ENCODE results near the gene KDM4C.

The KDM4C gene

GRCh38 chr9:7147121-7148090 is 389.6 kb downstream of the KDM4C start:
- peak in 1 of 2 experiments; percentile 15 for DNase-seq

GRCh38 chr9:7148243-7148765 is 390.5 kb downstream of the KDM4C start:
- DNase-seq = no peak

DNA sequence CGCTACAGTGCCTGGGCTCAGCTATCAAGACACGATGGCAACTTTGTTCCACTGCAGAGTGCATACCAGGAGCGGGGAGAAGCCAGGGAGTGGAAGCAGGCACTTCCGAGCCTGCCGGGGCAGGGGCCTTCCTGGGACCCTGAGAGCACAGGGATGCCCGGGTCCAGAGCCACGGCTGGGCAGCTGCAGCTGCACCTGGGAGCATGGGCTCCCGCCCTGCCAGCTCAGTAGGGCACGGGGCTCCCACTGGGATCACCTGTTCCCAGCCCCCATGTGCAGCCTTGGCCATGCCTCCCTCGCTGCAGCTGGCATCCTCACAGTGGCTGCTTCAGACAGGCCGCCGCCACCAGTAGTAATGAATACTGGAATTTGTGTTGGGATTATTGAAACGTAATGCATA is 391.5 kb downstream of the KDM4C start:
- DNase-seq = no peak

GRCh38 chr9:7150153-7150890 is 392.5 kb downstream of the KDM4C start:
- no peak for DNase-seq

- peak in 1 of 2 experiments; percentile 6 for DNase-seq
These were observed 395.4 kb downstream of the KDM4C start for GRCh38 chr9:7153134-7153533.

- no peak for DNase-seq
These were observed 395.8 kb downstream of the KDM4C start for GRCh38 chr9:7153566-7153965.

DNA sequence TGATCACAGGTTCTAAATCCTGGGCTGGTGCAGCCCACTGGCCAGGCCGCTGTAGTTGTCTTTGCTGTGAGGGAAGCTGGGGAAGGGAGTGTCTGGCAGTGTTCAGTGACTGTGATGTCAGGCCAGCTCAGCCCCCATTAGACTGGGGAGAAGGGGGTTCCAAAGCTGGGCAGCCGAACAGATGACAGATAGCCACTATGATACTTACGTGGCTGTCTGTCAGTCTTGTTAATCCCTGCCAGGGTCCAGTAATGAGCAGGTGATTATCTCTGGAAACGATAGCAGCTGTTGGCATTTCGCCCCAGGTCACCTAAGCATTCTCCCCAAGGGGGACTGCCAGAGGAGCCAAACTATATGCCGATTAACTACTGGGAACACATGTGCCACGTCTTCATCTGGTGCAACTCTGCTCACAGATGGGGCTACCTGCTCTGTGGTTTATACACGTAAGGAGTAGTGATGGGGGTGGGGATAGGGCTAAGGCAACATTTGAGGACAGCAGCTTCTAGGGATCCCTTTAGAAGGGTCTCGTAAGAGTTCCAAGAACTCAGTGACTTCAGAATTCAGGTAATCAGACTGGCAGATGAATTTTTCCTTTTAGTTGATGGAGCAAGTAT is 396.3 kb downstream of the KDM4C start:
- DNase-seq = peak; percentile 65 to 86

DNA sequence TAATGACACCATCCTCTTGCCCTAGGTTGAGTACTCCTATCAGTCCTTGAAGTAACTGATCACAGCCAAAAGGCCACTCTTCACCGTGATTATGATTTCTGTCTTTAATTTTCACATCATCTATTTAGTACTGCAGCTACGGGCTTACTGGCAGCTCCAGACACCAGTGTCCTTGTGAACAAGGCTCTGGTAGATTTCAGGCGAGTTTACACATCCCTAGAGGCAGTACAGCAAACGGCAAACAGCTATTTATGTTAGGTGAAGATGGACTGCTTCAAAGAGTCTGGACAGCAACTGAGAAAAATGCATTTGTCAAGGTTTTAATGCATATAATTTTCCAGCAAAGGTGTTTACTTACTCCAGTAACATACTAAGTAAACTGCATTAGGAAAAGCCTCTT is 396.9 kb downstream of the KDM4C start:
- DNase-seq = no peak

DNA sequence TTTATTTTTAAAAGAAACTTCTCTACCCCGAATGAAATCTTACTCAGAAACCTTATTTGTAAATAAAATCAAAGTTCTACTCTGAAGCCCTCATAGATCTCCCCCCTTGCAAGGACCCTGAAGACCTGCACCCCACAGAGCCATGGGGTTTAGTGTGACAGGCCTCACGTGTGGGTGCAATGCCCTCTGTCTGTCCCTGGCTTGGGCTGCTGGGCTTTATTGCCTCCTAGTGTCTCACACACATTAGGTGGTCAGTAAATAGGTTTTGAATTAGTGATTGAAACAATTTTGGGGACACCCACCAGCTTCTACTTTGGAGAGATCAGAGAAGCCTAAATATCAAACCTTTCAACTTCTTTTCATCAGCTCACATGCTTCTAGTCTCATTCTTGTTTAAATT is 403.7 kb downstream of the KDM4C start:
- DNase-seq = no peak

DNA sequence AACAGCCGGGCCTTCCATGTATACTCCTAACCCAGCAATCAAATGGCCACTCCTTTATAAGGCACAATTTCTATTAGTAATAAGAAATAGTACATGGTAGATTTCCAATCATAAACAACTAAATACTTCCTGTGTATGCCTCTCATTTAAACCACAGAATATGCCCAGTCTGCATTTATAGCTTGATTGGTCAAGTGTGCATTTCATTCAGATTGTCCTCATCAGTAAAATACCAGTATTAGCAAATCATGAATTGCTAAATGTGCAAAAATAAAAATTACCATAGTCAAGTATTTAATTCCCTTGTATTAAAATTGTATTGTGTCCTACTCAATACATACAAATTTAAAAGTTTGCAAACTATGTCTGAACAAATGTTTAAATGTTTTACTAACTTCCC is 406.2 kb downstream of the KDM4C start:
- no peak for DNase-seq

DNA sequence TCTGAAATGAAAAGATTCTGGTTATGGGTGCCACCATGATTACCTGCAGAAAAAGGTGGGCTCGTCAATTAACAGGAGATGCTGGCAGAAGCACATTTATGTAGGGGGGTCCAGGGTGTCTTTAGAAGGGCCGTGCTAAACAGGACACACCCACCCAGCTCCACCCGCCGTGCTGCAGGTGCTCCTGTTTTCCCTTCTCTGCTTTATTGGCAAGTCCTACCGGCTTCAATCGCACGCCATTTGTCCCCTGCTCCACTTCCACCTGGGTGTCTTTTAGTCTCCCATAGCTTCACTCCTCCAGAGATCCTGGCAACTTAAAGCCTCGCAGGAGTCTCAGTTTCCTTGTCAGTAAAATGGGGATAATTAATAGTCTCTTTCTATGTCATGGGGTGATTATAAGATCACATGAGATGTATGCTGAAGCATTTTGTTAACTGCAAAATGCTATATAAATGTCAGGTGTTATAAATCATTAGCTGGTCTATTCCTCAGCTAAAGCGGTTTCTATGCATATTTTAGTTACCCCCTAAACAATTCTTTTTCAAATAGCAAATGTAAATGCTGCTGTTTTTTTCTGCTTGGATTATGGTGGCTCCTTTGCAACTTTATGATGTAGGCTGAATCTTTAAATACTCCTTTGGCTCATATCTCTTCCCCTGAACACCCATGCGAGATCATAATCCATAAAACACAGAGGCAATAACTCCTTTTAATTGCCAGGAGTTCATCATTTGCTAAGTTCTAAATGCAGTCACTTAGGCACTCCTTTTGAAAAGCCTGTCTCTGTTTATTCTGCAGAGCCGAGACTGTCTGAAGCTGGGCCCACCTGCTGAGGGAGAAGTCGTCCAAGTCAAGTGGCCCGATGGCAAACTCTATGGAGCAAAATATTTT is 406.9 kb downstream of the KDM4C start:
- no peak for DNase-seq

GRCh38 chr9:7165331-7165975 is 407.7 kb downstream of the KDM4C start:
- no peak for DNase-seq

DNA sequence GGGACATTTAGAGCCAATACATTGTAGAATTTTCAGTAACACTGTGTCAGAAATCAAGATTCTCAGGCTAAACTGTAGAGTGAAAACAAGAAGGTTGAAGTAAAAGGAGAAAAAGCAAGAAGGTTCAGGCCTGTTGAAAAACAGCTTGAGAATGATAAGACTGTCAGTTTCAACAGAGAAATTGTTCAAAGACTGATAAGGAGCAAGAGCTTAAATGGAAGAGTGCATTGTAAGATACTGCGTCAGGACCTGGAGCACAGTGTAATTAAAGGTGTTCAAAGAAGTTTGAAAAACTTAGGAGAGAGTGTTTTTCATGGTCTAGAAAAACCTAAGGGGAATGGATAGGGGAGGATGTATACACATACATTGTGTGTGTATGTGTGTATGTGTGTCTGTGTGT is 408.3 kb downstream of the KDM4C start:
- no peak for DNase-seq

DNA sequence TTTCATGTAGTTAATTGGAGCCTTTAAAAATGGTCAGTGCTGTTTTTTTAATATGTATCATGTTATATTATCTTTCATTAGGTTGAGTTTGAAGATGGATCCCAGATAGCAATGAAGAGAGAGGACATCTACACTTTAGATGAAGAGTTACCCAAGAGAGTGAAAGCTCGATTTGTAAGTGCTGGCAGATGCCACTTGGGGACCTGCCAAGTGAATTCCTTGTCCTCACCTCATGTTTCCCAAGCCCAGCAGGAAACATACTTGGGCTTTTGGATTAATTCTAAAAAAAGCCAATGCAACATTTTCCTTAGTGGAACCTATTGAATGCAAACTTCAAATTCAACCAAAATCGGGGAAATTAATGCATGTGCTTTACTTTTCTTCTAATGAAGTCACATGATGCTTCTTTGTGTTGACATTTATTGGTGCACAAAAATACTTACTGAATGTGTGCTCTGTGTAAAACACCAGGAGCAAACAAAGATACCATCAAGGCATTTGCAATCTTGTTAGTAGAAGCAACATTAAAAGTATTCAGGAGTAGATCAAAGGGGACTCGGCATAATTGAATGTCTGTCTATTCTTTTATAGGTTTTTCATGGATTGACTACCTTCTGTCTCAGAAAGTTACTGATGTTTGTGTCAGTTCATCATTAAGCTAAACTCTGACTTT is 412.1 kb downstream of the KDM4C start:
- peak in 1 of 2 experiments; percentile 26 for DNase-seq

DNA sequence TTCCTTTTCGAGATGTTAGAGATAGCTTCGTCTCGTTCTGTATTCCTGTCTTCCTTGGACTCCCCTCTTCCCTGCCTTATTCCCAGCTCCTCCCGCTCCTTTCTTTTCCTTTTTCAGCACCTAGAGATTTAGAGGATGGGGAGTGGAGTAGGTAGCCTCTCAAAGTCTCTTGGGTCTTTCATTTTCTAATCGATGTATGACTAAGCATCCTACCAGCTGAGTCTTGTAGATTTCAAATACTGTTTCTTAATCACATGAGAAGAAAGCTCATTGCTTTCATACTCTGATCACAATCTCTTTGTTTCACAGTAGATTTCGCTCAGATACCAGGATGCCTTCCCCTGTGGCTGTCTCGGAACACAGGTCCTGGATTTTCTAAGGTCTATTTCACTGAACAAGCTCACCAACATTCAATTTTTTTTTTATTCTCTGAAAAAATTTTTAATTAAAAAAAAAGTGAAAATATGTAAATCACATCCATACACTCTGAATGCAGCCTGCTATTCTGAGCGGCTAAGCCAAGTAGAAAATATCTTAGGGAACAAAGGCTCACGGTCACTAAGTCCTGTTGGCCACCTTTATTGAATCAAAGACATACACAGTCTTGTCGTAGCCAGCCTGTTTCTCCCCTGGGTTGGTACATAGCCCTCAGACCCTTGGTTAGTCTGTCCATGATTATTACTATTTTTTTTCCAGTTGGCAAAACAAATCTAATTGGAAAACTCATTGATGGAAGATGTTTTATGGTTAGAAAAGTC is 413.8 kb downstream of the KDM4C start:
- no peak for DNase-seq

GRCh38 chr9:7172154-7173115 is 414.7 kb downstream of the KDM4C start:
- no peak for DNase-seq

GRCh38 chr9:7173139-7173538 is 415.4 kb downstream of the KDM4C start:
- no peak for DNase-seq

- no peak for DNase-seq
These were observed 416.5 kb downstream of the KDM4C start for GRCh38 chr9:7174301-7174700.

DNA sequence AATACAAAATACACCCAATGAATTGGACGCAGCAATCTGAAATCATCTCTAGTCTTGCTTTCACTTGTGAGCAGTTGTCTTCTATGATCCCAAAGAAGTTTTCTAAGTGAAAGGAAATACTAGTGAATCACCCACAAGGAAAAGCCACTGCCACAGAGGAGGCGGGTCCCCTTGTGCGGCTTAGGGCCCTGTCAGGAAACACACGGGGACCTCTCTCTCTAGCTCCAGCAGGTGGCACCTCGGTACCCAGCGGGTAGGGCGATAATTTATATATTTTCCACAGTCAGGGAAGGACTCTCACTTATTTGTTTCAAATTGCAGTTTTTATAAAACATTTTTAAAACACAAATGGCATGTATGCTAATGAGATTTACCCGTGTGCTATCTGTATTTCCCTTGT is 417.1 kb downstream of the KDM4C start:
- DNase-seq = no peak
